HepG2 (cell line): ENCODE data around the gene DDX17. TPM values are rescaled to one million over a fixed set of nuclear protein-coding genes. Genes with fewer than 3 reads are reported as not detected.
A peak's percentile ranks its signal among the peaks of the same experiment; 100 is the strongest.

Experiments used
- CEBPG ChIP-seq: IDR thresholded peaks from 2 replicates; pipeline ENCODE4 v1.6.1; 2016
- HNRNPUL1 ChIP-seq: fragments of 200-400 bp; formaldehyde crosslinking; IDR thresholded peaks from 2 replicates; pipeline ENCODE4 v1.6.1; 2017; ENCODE audit warnings: low read depth, mild to moderate bottlenecking, low read length, moderate library complexity
- HOXA5 ChIP-seq: sonication (generic); formaldehyde crosslinking; IDR thresholded peaks from 2 replicates; pipeline ENCODE4 v1.4.0; 2020; ENCODE audit warnings: missing genetic modification reagents
- HOXD1 ChIP-seq: sonication (generic); formaldehyde crosslinking; IDR thresholded peaks from 2 replicates; pipeline ENCODE4 v1.5.0; 2020; ENCODE audit warnings: missing genetic modification reagents
- MAZ ChIP-seq, 2 experiments: sonication (generic) in 1 of 2; formaldehyde crosslinking in 1 of 2; IDR thresholded peaks; 2 replicates each; pipeline versions ENCODE4 v1.5.0 to v1.6.1; 2012 to 2020; ENCODE audit warnings: low read depth in 2 of 2, mild to moderate bottlenecking in 2 of 2, borderline replicate concordance in 1 of 2, improper control_type of control experiment in 1 of 2, low read length in 1 of 2, missing genetic modification reagents in 1 of 2, moderate library complexity in 1 of 2
- NCOR1 ChIP-seq: fragments of 200-600 bp; sonication (generic); IDR thresholded peaks from 2 replicates; pipeline ENCODE4 v1.7.0; 2017; ENCODE audit warnings: antibody characterized with exemption, low read length, borderline replicate concordance
- PAWR ChIP-seq: sonication (generic); formaldehyde crosslinking; IDR thresholded peaks from 2 replicates; pipeline ENCODE4 v1.4.0; 2020; ENCODE audit warnings: missing genetic modification reagents, mild to moderate bottlenecking, borderline replicate concordance
- PCBP2 ChIP-seq: fragments of 200-400 bp; formaldehyde crosslinking; optimal IDR thresholded peaks from 2 replicates; pipeline ENCODE3; 2018; ENCODE audit warnings: low read length, low read depth; ENCODE audit not compliant: poor library complexity, severe bottlenecking
- SMAD9 ChIP-seq: sonication (generic); formaldehyde crosslinking; IDR thresholded peaks from 2 replicates; pipeline ENCODE4 v1.5.1; 2020; ENCODE audit warnings: mild to moderate bottlenecking, missing genetic modification reagents
- ZNF24 ChIP-seq: fragments of 450-650 bp; IDR thresholded peaks from 2 replicates; pipeline ENCODE4 v1.6.1; 2017; ENCODE audit warnings: antibody characterized with exemption, mild to moderate bottlenecking
- ZNF282 ChIP-seq: fragments of 450-650 bp; IDR thresholded peaks from 2 replicates; pipeline ENCODE4 v1.6.1; 2018; ENCODE audit not compliant: partially characterized antibody
- ZNF383 ChIP-seq: sonication (generic); formaldehyde crosslinking; IDR thresholded peaks from 2 replicates; pipeline ENCODE4 v1.4.0; 2020; ENCODE audit warnings: missing genetic modification reagents, mild to moderate bottlenecking, borderline replicate concordance
- ZNF660 ChIP-seq: sonication (generic); formaldehyde crosslinking; IDR thresholded peaks from 2 replicates; pipeline ENCODE4 v1.5.1; 2020; ENCODE audit warnings: mild to moderate bottlenecking, low read depth, missing genetic modification reagents, borderline replicate concordance
- ZNF724P ChIP-seq: sonication (generic); formaldehyde crosslinking; IDR thresholded peaks from 2 replicates; pipeline ENCODE4 v1.8.0; 2022; ENCODE audit warnings: missing genetic modification reagents, borderline replicate concordance
- ZNF83 ChIP-seq: sonication (generic); formaldehyde crosslinking; IDR thresholded peaks from 2 replicates; pipeline ENCODE4 v1.4.0; 2020; ENCODE audit warnings: missing genetic modification reagents, mild to moderate bottlenecking, borderline replicate concordance
- ZSCAN29 ChIP-seq: sonication (generic); formaldehyde crosslinking; conservative IDR thresholded peaks from 2 replicates; pipeline ENCODE4 v1.4.0; 2020; ENCODE audit warnings: mild to moderate bottlenecking, missing genetic modification reagents
- polyA plus RNA-seq, 8 experiments: library from polyadenylated mRNA; depleted of rRNA in 3 of 8; stranded (reverse) in 7 of 8; unstranded in 1 of 8; fragments of >200 nt; fragmentation: Illumina TruSeq in 4 of 8; extraction: Trizol in 4 of 8; gene quantifications; 2 replicates each; pipeline versions ENCODE4 v1.2.1 to v1.2.3, GENCODE V29; 2011 to 2016; ENCODE audit warnings: low read depth in 4 of 8, missing spikeins in 1 of 8, mixed read lengths in 1 of 8; ENCODE audit not compliant: insufficient read depth in 1 of 8
- total RNA-seq, 5 experiments: library from RNA; depleted of rRNA; stranded (reverse); fragments of >200 nt; fragmentation: Illumina TruSeq; extraction: Trizol; gene quantifications; 2 replicates each; pipeline ENCODE4 v1.2.3, GENCODE V29; 2016; ENCODE audit warnings: low read depth in 1 of 5
- TF ChIP-seq, protein P1 (sequence below): sonication (generic); formaldehyde crosslinking; IDR thresholded peaks from 2 replicates; pipeline ENCODE4 v1.5.1; 2020; ENCODE audit warnings: missing genetic modification reagents, mild to moderate bottlenecking, borderline replicate concordance
- TF ChIP-seq, protein P2 (sequence below): sonication (generic); formaldehyde crosslinking; conservative IDR thresholded peaks from 2 replicates; pipeline ENCODE4 v1.5.0; 2020; ENCODE audit warnings: missing genetic modification reagents
- TF ChIP-seq, protein P3 (sequence below): sonication (generic); formaldehyde crosslinking; IDR thresholded peaks from 2 replicates; pipeline ENCODE4 v1.4.0; 2020; ENCODE audit warnings: missing genetic modification reagents
- TF ChIP-seq, protein P4 (sequence below): sonication (generic); formaldehyde crosslinking; IDR thresholded peaks from 2 replicates; pipeline ENCODE4 v1.5.0; 2020; ENCODE audit warnings: missing genetic modification reagents
- TF ChIP-seq, protein P5 (sequence below): sonication (generic); formaldehyde crosslinking; IDR thresholded peaks from 2 replicates; pipeline ENCODE4 v1.5.1; 2020; ENCODE audit warnings: mild to moderate bottlenecking, missing genetic modification reagents, borderline replicate concordance
- TF ChIP-seq, protein P6 (sequence below): IDR thresholded peaks from 2 replicates; pipeline ENCODE4 v1.6.1; 2016; ENCODE audit warnings: low read depth, borderline replicate concordance

The DDX17 gene
- total and polyA plus RNA-seq, 2 of the 13 experiments (the other 11 are each of a cell fraction or from before 2014, with no cell fraction given) = 238 to 344 TPM

DNA sequence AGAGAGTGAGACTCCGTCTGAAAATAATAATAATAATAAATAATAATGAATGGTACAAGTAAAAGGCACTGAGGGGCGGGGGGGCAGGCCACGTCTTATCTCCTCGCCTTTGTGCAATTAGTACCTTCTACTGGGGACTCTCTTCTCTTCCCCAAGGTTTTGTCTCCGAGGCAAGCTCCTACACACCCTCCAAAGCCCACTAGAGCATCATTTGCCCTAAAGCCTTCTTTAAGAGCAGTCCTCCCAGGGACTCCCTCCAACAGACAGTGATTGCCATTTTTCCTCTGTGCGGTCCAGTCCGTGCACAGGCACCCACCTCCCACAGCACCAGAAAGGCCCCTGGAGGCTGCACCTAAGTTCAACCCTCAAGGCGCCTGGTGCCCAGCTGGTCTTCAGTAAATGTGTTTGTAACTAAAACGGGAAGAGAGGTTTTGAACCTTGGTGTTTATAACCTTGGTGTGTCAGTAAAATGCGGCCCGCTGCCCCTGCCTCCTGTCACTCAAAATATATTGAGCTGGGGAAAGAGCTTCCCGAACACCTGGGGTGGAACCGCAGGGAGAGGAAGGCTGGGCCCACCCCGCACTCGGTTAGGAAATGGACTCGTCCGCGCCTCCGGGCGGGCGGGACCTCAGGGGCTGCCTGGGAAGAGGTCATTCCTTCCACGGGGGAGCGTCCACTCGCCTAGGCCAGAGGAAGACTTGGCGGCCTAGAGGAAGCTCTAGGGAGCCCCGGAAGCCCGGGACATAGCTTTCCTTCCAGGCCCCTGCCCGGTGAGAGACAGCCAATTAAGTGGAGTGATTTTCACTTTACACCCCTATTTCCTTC lies 42.9 kb downstream of the DDX17 start (continued):
- TF ChIP-seq, protein P1, sequence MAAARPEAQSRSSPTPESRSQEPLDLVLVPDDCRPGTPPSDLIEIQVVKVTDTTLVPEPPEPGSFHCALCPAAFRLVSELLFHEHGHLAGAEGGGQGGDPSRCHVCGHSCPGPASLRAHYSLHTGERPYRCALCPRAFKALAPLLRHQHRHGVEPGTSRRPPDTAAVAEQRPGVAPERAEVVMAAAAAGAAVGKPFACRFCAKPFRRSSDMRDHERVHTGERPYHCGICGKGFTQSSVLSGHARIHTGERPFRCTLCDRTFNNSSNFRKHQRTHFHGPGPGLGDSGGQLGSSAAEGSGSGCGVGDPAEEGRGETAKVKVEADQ (CRISPR knock-in tag) = 0 out of 2 replicates have a peak, but pooled peaks have one; percentile 36
- TF ChIP-seq PCBP2 (no peak), ZSCAN29 (CRISPR knock-in tag) (no peak), ZNF83 (no peak), ZNF383 (CRISPR knock-in tag) (no peak), NCOR1 (no peak), CEBPG (no peak), ZNF282 (no peak), PAWR (CRISPR knock-in tag) (no peak), HNRNPUL1 (no peak), HOXD1 (CRISPR knock-in tag) (no peak), ZNF660 (no peak), HOXA5 (no peak), MAZ (IDR thresholded peaks at IDR 0.05; ENCODE audit: borderline replicate concordance, low read depth, low read length) (peak; percentile 86; the same call in 1 of the 2 replicates), MAZ (CRISPR knock-in tag; IDR thresholded peaks at IDR 0.05; ENCODE audit: low read depth) (no peak), SMAD9 (CRISPR knock-in tag) (0 out of 2 replicates have a peak, but pooled peaks have one; percentile 48), ZNF724P (CRISPR knock-in tag) (no peak), ZNF24 (no peak)
- TF ChIP-seq, protein P2, sequence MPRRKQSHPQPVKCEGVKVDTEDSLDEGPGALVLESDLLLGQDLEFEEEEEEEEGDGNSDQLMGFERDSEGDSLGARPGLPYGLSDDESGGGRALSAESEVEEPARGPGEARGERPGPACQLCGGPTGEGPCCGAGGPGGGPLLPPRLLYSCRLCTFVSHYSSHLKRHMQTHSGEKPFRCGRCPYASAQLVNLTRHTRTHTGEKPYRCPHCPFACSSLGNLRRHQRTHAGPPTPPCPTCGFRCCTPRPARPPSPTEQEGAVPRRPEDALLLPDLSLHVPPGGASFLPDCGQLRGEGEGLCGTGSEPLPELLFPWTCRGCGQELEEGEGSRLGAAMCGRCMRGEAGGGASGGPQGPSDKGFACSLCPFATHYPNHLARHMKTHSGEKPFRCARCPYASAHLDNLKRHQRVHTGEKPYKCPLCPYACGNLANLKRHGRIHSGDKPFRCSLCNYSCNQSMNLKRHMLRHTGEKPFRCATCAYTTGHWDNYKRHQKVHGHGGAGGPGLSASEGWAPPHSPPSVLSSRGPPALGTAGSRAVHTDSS (CRISPR knock-in tag) = no peak
- TF ChIP-seq, protein P3, sequence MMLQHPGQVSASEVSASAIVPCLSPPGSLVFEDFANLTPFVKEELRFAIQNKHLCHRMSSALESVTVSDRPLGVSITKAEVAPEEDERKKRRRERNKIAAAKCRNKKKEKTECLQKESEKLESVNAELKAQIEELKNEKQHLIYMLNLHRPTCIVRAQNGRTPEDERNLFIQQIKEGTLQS (CRISPR knock-in tag) = 0 out of 2 replicates have a peak, but pooled peaks have one; percentile 36
- TF ChIP-seq, protein P4, sequence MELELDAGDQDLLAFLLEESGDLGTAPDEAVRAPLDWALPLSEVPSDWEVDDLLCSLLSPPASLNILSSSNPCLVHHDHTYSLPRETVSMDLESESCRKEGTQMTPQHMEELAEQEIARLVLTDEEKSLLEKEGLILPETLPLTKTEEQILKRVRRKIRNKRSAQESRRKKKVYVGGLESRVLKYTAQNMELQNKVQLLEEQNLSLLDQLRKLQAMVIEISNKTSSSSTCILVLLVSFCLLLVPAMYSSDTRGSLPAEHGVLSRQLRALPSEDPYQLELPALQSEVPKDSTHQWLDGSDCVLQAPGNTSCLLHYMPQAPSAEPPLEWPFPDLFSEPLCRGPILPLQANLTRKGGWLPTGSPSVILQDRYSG = no peak
- TF ChIP-seq, protein P5, sequence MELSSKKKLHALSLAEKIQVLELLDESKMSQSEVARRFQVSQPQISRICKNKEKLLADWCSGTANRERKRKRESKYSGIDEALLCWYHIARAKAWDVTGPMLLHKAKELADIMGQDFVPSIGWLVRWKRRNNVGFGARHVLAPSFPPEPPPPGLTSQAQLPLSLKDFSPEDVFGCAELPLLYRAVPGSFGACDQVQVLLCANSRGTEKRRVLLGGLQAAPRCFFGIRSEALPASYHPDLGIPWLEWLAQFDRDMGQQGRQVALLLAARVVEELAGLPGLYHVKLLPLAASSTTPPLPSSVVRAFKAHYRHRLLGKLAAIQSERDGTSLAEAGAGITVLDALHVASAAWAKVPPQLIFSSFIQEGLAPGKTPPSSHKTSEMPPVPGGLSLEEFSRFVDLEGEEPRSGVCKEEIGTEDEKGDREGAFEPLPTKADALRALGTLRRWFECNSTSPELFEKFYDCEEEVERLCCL = no peak
- TF ChIP-seq, protein P6, sequence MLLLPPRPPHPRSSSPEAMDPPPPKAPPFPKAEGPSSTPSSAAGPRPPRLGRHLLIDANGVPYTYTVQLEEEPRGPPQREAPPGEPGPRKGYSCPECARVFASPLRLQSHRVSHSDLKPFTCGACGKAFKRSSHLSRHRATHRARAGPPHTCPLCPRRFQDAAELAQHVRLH = no peak
